GM19467 (cell line): ENCODE data around the gene EIF3D.

Experiments
- ATAC-seq: cut with Tn5 transposase; IDR thresholded peaks from one replicate; pipeline ENCODE4 v1.9.1; 2021; ENCODE audit warnings: mild to moderate bottlenecking, moderate library complexity; ENCODE audit not compliant: unreplicated experiment

EIF3D gene, protein sequence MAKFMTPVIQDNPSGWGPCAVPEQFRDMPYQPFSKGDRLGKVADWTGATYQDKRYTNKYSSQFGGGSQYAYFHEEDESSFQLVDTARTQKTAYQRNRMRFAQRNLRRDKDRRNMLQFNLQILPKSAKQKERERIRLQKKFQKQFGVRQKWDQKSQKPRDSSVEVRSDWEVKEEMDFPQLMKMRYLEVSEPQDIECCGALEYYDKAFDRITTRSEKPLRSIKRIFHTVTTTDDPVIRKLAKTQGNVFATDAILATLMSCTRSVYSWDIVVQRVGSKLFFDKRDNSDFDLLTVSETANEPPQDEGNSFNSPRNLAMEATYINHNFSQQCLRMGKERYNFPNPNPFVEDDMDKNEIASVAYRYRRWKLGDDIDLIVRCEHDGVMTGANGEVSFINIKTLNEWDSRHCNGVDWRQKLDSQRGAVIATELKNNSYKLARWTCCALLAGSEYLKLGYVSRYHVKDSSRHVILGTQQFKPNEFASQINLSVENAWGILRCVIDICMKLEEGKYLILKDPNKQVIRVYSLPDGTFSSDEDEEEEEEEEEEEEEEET

GRCh38 chr22:36528795-36529751 lies at the start of gene EIF3D:
Gene EIF3D (minus strand): TSS chr22:36529166. CDS start chr22:36526121, 3,045 bp downstream.
- ATAC-seq: peak; percentile 91

DNA sequence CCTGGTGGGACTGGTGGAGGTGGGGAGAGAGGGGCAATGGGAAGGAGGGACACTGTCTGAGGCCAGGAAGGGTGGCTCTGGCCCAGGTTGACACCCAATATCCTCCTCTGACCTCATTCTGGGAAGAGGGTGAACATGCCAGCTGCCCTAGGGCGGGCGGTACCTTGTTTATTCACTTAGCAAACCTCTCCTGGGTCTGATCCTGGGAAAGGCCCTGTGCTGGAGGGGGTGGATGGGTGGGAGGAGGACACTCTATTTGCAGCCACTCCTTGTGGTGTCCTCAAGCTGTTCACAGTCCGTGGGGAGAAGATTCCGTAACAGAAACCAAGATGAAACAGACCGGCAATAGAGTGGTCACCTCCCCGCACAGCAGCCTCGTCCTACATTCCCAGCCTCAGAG lies 49.7 kb upstream of the EIF3D start:
- ATAC-seq: no peak

GRCh38 chr22:36577019-36577418 lies 48.1 kb upstream of the EIF3D start:
- ATAC-seq: no peak

GRCh38 chr22:36574728-36575127 lies 45.8 kb upstream of the EIF3D start:
- ATAC-seq: no peak

DNA sequence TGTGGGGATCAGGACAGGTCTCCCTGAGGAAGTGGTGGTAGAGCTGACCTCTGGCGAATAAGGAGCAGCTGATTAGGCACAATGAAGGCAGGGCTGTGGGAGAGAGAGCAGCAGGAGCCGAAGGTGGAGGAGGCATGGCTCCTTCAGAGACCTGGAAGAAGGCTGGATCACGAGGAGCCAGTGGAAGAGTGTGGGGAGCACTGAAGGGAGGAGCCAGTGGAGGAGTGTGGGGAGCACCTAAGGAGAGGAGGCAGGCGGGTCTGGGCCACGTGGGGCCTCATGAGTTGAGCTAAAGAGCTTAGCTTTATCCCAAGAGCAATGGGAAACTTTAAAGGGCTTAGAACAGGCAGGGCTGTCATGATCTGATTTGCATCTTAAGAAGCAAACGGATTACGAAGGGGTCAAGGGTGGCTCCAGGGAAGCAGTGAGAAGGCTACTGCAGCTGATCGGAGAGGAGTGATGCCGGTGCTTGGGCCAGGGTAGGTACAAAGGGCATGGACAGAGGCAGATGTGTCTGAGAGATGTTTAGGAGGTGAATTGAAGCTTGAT lies 44.9 kb upstream of the EIF3D start:
- ATAC-seq: no peak

DNA sequence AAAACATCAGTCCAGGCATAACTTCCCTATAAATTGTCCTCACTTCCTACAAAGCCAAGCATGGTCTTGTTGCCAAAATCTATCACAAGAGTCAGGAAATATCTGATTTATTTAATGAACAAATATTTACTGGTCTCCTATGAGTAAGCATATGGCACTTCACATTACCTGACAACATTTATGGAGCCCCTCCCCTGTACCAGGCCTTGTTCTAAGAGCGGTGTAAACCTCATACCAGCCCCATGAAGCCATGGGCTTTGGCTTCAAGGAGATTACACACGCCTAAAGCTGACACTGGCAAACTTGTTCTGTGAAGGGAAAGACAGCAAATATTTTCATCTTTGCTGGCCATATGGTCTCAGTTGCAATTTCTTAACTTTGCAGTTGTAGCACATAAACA lies 43.0 kb upstream of the EIF3D start:
- no peak for ATAC-seq

DNA sequence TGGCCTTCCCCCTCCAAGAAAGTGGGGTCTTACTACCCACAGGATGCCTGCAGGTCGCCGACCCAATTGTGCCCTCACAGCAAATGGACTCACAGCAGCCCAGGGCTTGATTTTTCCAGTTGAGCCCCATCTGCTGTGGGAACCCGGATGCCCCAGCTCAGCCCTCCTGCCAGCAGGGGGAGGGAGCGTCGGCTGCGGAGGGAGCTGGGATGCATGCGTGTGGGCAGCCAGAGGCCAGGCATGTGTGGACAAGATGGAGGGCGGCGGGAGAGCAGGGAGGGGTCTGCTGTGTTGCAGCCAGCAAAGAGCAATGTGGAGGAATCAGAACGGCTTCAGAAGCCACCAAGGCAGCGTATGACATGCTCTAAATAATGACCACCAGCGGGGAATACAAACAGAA lies 41.0 kb upstream of the EIF3D start:
- ATAC-seq: no peak

DNA sequence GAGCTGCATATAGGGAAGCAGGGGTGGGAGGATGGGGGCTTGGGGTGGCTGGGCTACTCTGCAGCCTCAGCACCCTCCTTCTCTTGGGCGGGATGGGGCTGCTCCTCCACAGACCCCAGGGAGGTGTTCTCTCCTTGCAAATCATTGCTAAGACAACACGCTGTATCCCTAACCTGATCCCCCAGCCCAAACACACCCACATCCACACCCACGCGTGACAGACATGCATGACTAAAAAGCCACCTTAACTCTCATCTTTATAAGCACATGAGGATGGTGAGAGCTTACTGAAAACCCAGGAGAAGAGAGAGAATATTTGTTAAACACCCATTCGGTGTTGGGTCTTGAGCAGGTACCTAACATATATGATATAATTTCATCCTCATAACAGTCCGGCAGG lies 39.9 kb upstream of the EIF3D start:
- ATAC-seq: no peak

GRCh38 chr22:36566720-36567119 lies 37.8 kb upstream of the EIF3D start:
- no peak for ATAC-seq

DNA sequence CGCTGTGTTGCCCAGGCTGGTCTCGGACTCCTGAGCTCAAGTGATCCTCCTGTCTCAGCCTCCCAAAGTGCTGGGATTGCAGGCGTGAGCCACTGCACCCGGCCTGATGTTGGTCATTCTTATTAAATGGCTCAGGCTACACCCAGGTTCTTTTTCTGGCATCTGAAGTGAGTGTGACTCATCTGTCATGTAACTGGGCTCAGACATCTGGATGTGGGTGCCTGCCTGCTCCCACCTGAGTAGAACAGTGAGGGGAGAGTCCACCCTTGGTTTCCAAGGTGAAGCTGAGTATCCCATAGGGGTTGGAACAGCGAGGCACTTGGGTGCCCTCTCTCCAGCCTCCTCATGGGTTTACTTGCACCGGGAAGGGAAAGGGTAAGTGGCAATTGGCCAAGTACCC lies 36.7 kb upstream of the EIF3D start:
- no peak for ATAC-seq

DNA sequence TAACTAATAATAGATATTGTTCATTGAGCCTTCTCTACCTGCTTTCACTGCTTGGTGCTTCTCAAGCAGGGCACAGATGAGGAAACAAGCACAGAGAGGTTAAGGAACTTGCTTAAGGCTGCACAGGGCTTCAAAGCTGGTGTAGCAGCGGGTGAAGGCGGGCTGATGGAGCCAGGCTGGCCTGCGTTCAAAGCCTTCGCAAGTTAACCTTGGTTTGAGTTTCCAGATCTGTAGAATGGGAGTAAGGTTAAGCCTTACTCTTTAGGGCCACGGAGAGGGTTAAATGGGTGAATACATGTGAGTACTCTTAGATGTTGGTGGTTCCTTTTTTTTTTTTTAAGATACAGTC lies 36.2 kb upstream of the EIF3D start:
- ATAC-seq: no peak

GRCh38 chr22:36564422-36565158 lies 35.6 kb upstream of the EIF3D start:
- ATAC-seq: no peak

- ATAC-seq: no peak
These were observed 34.9 kb upstream of the EIF3D start for GRCh38 chr22:36563898-36564297.

- ATAC-seq: no peak
These were observed 34.5 kb upstream of the EIF3D start for GRCh38 chr22:36563444-36563843.

GRCh38 chr22:36563001-36563400 lies 34.0 kb upstream of the EIF3D start:
- ATAC-seq: no peak

- ATAC-seq: no peak
These were observed 33.4 kb upstream of the EIF3D start for GRCh38 chr22:36562261-36562835.

DNA sequence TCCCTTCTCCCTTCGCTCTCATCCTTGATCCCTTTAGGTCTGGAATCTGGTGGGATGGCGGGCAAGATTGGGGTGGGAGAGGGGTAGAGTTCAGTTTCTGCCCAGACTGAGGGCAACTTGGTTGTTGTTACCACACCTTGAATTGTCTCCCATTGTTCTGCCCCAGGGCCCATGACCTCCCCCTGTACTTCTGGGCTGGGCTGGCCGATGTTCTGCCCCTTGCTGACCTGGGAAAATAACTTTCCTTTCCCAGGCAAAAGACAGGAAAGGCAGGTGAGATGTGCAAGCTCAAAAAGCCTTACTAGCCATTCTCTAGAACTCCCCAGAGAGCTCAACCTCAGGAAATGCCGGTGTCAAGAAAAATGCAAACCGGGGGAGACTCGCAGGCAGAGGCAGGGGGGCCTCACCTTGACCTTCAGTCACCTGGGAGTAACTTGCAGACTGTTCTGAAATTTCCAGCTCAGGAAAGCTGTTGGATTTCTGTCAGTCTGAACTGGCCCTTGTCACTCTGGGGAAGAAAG lies 32.4 kb upstream of the EIF3D start:
- ATAC-seq: no peak

GRCh38 chr22:36560001-36560400 lies 31.0 kb upstream of the EIF3D start:
- ATAC-seq: no peak

DNA sequence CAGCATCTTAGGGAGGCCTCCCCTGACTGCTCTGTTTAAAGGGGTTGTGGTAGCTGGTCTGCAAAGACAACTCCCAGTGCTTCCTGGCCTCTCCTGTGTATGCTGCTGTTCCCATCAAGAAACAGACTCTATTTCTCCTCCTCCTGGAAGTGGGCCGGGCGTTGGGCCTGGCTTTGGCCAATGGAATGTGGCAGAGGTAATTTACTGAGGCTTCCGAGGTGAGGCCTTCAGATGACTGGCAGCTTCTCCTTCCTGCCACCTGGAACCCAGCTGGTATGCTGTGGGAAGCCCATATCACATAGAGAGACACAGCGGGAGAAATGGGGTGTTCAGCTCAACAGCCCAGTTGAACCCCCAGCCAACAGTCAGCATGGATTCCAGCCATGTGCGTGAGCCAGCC lies 25.1 kb upstream of the EIF3D start:
- ATAC-seq: no peak

- ATAC-seq: no peak
These were observed 23.3 kb upstream of the EIF3D start for GRCh38 chr22:36552289-36552688.
